A549 treated with GW870086 at 1 μM for 4 hours (cell line): ENCODE data around the gene PCED1B. TPM values are rescaled to one million over a fixed set of nuclear protein-coding genes. Genes with fewer than 3 reads are reported as not detected.

Experiments
- total RNA-seq: library from RNA; stranded (reverse); fragments of 200-300 nt; extraction: Qiagen RNA extraction; gene quantifications from 5 replicates; pipeline ENCODE4 v1.2.3, GENCODE V29; 2022; ENCODE audit warnings: low read depth

Gene PCED1B, protein sequence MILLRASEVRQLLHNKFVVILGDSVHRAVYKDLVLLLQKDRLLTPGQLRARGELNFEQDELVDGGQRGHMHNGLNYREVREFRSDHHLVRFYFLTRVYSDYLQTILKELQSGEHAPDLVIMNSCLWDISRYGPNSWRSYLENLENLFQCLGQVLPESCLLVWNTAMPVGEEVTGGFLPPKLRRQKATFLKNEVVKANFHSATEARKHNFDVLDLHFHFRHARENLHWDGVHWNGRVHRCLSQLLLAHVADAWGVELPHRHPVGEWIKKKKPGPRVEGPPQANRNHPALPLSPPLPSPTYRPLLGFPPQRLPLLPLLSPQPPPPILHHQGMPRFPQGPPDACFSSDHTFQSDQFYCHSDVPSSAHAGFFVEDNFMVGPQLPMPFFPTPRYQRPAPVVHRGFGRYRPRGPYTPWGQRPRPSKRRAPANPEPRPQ
- 21.5 to 24.1 TPM (median 23.5 TPM) in 5 replicates for total RNA-seq

DNA sequence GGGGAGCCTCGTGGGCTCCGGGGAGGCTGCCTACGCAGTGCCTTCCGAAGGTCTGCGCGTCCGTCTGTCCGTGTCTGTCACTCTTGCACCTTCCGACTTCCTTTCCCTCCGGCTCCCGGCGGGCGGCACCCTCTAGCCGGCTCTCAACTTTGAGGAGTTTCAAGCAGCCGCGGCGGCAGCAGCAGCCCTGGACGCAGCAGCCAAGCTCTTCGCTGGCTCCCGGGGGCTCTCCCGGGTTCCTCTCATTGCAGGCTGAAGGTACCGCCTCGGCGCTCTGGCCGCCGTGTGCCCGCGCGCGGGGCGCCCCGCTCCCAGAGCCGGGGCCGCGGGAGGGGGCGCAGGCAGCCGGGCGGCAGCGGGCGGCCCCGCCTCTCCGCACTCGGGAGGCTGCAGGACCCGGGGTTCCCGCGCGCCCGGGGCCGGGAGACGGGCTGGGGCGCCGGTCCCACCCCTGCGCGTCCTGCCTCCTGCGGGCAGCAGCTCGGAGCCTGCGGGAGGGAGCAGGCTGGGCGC, at the start of gene PCED1B, which contains the start of gene AMIGO2:
Gene PCED1B (plus strand): TSS at position 154 of the 513 bp plus-strand sequence. CDS start 155,443 bp downstream, outside the sequence.
Gene AMIGO2 (minus strand): TSS at position 492 of the 513 bp plus-strand sequence. CDS start 957 bp downstream, outside the sequence.

Other genes starting within 250 kb of the PCED1B start
- 68.0 to 107 TPM (median 99.4 TPM) in 5 replicates for gene AMIGO2, start 338 bp downstream of the PCED1B start, total RNA-seq